Frontal cortex (tissue), 4 donors: Measurements from ENCODE around the gene AKAP13. TPM values are rescaled to one million over a fixed set of nuclear protein-coding genes. Genes with fewer than 3 reads are reported as not detected.

ENCODE experiments used
- DNase-seq, 2 donors: peaks; one replicate each; pipeline ENCODE4 v3.0.0; 2012; ENCODE audit warnings: low spot score in 2 of 2
- FAIRE-seq: peaks from 2 replicates; lab custom pipeline; 2012; peaks lifted over from hg19 to GRCh38; lab: Jason Lieb, UNC
- total RNA-seq: library from RNA; depleted of rRNA; stranded (reverse); fragments of >200 nt; gene quantifications from one replicate; pipeline ENCODE4 v1.2.3, GENCODE V29; 2014
- donor health status: control.
- donor health status: control.
- donor health status: control.

Gene AKAP13
- total RNA-seq, 1 donor from 2014 or later: 67.3 TPM

DNA sequence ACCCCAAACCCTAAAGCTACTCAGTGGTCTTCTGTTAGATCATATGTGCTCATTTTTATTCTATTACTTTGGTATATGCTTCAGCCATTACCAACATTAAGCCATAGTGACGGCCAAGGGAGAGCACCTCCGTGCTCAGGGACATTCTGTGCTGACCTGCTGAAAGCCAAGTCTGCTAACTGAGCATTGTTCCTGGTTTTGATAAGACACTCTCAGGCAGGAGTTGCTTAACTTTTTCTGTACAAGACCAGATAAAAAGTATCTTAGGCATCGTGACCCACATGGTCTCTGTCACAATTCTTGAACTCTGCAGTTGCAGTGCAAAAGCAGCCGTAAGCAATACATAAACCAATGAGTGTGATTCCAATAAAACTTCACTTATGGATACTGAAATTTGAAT, 313.7 kb downstream of the AKAP13 start:
- DNase-seq (no peak), FAIRE-seq (no peak)

DNA sequence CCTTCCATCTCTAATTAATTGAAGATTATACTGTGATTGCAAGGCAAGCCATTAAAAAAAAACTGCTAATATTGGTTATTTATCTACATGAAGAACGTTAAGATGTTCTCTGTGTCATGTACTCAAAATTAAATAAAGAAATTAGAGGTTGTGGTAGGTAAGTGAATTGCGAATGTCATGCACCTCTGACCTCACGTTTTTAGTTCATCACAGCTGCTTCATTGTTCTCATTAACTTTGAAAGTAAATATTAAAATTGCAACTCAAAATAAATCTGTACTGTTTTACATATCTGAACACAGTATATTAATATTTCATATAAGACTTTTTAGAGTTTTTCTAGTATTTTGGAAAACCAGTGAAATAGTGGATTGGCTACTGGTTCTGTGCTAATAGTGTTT, 320.4 kb downstream of the AKAP13 start:
- FAIRE-seq (no peak), DNase-seq (no peak)

DNA sequence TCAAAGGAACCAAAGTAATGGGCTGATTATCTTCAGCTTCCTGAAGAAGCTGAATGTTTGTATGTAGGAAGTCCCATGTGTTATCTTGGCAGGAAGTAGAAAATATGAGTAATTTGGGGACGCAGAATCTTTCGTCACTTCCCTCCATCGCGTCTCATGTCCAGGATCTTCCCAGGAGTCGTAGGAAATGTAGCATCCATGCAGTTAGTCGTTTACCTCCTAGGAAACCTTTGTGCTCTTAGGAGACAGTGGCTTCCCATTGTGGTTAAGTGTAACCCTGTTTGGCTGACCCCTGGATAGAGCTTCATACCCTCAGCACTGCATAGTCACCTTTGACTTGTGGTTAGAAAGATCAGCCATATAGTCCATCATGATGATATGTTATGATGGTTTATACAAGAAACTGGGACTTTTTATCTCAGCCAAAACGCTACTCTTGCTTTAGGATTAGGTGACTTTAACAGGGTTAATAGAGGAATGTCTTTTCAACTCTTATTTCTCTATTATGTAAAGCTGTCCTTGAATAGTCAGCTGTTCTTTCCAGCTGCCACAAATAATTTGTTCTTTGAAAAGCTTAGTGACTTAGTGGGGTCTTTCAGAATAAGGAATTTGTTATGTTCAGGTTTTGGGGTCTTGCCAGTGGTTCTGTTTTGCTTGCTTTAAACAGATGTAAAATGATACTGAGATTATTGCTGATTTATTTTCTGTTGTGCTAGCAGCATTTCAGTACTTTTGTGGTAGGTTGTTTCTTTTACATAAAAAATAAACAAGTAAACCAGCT, 322.1 kb downstream of the AKAP13 start:
- FAIRE-seq: no peak
- no peak for DNase-seq

DNA sequence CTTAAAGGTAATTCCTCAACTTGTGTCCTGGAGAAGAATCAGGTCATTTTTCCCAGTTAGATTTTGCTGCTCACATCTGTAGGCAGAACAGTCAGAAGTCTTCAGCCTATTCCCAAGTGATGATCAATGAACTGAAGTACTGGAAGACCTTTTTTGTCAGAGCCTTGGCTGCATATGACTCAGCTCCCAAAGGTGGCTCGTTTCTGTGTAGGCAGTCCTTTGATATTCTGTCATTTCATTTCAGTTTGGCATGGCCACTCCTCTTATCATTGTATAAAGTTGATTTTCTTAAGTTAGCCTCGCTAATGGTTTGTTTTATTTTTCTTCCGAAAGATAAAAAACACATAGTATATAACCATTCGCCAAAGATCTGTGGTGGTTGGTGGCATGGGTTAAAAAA, 323.7 kb downstream of the AKAP13 start:
- DNase-seq: no peak
- no peak for FAIRE-seq

DNA sequence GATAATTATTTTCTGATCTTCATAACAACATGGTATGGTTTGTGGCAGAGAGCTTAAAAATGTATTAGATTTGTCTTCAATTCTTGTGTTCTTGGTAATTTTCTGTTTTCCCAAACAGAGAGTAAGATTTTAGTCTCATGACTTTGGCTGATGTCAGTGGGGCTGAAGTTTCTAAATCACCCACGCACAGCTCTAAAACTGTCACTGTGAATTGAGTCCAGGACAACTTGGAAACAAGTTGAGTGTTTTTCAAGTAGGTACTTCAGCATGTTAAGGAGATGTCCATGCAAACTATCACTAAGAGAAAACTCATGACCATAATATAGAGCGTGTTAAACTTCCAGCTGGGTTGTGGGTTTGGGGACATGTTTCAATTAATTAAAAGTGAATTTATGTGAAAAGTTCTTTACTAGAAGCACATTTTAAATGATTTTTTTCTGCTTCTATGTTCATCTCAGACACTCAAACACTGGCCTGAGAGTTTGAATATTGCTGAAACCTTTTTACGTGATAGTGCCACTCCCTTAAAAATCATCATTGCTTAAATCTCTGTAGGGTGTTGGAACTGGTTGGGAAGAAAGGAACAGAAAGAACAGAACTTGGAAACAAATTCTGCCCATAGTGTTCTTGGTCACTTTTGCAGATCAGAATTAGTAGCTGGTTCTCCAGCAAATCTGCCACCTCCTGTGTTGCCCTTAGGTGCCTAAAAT, 324.5 kb downstream of the AKAP13 start:
- FAIRE-seq (no peak), DNase-seq (no peak)

DNA sequence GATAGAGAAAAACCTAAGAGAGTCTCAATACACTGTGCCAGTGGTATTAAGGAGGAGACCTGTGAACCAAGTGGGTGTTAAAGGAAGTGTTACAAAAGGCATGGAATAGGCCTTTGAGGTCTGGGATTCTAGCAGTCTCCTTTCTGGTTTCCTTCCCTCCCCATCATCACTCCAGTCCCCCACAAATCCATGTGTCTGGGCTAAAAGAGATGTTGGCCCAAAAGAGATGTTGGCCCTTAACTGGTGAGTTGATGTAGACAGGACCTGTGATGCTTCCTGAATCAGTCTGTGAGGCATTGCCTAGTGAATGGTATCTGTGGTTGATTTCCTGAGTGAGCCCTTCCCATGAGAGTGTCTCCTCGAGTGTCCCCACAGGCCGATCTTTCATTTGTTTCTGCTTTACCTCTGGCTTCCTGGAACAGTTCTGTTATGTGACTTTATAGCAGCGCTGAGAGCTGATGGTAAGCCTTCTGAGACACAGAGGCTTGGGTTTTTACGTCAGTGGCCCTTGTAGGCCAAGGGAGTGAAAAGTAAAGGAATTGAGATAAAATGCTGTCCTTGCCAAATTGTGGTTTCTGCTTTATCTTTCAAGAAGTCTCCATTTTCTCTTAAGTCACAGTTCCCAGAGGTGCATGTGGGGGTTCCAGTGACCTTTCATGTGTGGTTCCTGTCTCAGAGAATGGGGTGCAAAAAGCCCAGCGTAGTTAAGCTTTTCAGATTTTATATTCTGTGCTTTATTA, 326.5 kb downstream of the AKAP13 start:
- no peak for DNase-seq
- FAIRE-seq: no peak

DNA sequence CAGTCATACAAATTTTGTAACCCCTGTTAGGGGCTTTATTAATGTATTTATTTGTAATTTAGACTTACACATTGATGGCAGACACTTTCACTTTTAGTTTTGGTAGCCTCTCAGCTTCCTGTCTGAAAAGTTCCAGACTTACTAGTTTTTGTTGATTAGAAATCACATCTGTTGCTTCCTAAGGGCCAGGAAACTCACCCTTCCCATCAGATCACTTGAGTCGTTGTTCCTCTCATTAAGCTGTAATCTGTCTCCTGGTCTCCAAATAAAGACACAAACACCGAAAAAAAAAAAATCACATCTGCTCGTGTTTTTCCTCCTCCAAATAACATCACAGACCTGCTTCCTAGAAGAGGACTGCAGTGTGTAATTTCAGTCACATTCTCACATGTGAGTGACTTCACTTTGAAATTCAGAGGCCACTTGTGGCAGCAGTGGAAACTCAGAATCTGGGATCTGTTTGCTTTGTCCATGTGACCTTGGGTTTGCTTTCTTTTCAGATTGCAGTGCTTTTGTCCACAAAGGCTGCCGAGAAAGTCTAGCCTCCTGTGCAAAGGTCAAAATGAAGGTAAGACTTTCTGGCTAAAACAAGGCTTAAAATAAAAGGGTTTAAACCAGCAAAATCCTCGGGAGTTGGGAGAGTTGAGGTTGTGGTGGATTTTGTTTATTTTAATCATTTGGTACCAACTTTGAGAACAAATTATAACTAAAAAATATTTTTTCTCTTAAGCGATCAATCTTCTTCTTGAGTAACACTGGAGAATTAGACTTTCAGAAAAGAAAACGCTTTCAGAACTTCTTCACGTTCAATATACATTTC, 327.3 kb downstream of the AKAP13 start:
- FAIRE-seq (no peak), DNase-seq (no peak)

DNA sequence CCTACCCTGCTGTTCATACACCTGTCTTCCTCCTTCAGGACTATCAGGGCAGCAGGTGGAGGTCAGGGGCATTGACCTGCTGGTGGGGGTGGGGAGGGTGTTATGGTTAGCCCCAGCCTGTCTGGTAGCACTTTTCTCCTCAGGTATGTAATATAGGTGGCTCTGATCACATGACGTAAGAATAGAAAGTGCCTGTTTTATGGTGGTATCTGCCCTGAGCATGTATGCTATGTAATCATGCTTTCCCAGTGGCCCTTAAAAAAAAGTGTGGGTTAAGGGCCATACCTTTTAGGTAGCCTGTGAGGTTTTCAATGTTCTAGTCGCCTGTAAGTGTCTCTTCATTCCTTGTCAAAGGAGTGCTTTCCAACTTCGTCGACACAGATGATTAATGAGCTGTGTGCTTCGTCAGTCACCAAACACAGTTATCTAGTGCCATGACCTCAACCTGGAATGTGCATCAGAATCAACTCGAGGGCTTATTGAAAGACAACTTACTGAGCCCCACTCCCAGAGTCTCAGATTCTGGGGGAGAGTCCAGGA, 328.1 kb downstream of the AKAP13 start:
- DNase-seq (no peak), FAIRE-seq (no peak)

DNA sequence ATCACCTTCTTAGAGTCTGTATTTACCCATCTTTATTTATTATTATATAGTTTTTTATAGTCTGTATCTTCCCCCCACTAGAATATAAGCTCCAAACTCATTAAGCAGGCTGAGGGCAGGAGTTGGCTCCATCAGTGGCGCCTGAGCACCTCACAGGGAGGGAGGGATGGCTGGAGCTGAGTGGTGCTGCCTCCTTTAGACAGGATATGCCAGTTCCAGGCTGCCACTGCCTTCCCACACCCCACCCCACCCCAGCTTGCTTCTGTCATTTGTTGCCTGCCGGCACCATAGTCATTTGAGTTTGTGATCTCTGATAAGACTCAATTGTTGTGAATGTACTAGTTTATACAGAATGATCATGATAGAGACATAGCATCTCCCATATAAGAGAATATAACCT, 328.8 kb downstream of the AKAP13 start:
- FAIRE-seq (no peak), DNase-seq (no peak)

DNA sequence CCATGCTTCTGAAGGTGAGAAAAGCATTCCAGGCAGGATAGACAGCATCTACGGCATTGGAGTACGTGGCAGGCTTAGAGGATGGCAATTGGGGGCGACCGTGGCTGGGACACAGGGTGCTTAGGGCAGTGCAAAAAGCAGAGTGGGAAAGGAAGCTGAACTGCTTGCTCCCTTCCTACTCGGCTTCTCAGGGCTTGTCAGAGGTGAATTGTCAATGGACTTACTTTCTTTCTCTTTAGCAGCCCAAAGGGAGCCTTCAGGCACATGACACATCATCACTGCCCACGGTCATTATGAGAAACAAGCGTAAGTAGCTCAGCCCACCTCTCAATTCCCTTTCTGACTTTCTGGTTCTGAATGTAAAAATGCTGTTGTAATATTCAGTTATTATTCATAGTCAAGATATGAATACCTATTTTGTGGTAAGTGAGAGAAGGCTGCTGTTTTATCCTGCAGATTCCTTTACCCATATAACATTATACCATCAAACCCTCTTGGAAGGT, 330.0 kb downstream of the AKAP13 start:
- no peak for FAIRE-seq
- DNase-seq: no peak

DNA sequence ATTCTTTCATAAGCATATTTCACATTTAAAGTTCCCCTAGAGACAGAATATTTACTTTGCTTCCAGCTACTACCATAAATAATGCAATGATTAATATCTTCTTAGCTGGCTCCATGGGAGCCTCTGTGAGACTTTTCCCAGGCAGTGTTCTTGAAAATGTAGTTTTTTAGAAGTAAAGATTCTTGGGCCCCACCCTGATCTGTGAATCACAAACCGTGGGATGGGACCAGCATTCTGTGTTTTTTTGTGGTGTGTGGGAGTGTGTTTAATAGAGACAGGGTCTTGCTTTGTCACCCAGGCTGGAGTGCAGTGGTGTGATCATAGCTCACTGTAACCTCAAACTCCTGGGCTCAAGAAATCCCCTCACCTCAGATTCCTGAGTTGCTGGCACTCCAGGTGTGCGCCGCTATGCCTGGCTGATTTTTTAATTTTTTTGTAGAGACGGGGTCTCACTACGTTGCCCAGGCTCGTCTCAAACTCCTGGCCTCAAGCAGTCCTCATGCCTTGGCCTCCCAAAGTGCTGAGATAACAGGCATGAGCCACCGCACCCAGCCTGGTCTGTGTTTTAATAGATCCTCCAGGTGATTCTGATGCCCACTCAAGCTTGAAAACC, 331.3 kb downstream of the AKAP13 start:
- no peak for FAIRE-seq
- no peak for DNase-seq

DNA sequence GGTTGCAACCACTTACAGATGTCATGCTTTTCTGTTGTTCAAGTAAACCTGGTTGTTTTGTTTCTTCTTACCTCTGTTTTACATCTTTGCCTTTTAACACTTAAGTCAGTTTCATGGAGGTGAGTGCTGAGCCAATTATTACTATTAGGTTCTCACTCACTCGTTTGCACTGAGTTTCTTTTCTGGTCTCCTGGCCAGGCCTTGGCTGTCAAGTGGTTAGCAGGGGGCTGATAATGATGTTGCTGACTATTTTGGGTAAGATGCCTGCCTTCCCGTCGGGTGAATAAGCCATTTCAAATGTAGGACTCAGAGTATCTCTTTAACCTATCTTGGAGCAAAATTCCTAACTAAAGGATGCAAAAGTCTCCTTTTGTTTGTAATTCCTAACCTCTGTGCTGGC, 335.9 kb downstream of the AKAP13 start:
- DNase-seq (no peak), FAIRE-seq (no peak)

DNA sequence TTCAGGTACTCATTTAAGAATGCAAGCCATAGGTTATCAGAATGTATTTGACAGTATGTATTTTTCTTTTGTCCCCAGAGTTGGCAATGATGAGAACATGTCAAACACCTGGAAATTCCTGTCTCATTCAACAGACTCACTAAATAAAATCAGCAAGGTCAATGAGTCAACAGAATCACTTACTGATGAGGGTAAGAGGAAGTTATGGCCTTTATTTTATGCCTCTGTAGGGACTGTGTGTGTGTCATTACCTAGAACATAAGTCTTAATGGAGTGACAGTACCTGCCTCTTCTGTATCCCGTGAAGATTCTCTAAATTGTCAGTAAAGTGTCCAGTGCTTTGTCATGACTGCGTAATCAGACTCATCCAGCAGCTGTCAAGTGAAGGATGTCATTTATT, 336.8 kb downstream of the AKAP13 start:
- DNase-seq: no peak
- FAIRE-seq: no peak

DNA sequence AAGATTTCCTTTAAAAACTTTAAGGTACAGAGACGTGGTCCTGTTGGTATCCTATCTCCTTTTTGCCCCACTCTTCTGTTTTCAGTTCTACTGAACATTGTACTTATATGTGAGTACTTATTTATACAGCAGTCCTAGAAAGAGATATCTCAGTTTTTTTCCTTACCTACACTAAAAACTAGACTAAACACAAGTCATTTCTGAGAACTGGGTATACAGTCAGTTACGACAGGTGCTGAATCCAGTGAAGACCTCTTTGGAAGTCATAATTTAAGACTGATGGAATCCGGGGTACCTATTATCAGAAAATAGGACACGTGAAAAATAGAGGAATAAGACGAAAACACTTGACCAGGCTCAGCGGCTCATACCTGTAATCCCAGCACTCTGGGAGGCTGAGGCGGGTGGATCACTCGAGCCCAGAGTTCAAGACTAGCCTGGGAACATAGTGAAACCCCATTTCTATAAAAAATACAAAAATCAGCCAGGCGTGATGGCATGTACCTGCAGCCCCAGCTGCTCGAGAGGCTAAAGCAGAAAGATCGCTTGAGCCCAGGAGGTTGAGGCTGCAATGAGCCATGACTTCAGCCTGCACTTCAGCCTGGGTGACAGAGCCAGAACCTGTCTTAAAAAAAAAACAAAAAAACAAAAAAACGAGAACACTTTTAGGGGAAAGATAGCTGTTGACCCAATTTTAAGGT, 338.0 kb downstream of the AKAP13 start:
- FAIRE-seq: no peak

DNA sequence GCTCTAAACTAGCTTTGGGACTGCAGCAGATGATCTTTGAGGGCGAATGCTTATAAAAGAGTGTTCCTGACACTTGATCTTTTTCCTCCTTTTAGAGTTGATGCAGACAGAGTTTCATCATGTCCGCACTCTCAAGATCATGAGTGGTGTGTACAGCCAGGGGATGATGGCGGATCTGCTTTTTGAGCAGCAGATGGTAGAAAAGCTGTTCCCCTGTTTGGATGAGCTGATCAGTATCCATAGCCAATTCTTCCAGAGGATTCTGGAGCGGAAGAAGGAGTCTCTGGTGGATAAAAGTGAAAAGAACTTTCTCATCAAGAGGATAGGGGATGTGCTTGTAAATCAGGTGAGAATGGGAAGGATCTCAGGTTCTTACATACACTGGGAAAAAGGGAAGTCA, 338.6 kb downstream of the AKAP13 start:
- DNase-seq (no peak), FAIRE-seq (no peak)

More for the DNA sequence above, 338.0 kb downstream of the AKAP13 start:
- no peak for DNase-seq

DNA sequence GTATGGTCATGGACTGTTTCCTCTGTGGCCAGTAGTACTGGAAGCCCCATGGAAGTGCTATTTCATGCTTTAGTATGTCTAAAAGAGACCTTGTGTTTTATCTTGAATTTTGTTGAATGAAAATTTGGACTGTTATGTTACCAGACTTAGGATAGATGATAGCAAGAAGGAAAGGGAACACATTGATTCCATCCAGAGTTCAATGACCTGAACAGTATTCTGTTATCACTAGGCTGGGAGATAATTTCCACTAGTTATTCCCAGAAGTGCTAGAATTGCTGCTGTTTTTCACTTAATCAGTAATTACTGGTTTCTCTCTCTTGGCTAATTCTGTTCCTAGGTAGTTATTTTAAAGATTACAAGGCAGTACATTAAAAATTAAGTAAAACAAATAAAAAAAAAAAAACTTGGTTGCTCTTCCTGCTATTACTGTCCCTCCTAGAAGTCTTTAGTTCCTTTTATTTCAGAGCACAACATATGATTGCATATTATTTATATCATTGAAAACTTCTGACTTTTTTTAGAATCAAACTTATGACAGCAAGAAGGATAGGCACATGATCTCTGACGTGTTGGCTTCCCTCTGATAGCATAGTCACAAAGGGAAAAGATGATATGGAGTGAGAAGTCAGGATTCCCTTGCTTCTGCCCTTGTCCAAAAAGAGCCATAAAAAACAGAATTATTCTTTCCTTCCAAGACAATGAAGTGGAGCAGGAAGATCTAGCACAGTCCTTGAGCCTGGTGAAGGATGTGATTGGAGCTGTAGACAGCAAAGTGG, 342.2 kb downstream of the AKAP13 start:
- FAIRE-seq: no peak
- no peak for DNase-seq

DNA sequence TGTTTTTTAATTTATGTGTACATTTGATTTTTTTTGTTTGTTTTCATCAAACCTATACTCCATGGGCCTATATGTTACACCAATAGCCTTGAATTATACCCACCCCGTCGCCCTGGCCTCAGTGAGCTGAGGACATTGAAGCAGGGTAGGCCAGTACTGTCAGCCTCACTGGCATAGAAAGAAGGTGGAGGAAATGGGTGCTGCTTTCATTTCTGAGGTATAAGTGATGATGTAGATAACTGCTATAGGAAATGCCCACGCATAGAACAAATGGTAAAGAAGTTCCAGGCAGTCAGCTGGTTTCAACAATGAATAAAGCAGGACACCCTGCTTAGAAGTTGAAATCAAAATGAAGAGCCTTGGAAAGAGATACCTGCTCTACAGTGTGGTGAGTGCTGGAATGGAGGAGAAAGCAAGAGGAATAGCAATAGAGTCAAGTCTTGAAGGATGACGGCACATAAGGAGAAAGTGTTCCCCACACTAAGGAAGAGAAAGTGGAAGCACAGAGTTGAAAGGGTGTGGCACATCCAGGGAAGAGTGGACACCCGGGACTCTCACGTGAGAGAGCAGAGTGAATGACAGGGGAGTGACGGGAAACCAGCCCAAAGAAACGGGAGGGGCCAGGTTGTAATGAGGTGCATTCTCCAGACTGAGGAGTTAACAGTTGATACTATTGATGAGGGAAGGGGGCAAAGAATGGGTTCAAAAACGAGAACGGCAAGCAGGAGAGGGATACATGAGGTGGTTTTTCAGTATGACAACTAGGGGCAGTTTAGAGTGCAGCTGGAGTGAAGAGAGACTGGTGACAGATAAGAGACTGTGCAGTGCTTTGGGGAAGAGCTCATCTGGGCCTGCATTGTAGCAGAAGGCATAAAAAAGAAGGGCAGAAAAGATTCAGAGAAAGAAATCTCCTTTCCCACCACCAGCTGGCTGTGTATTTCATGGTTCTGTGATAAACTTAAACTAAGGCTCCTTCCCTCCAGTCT, 343.9 kb downstream of the AKAP13 start:
- no peak for DNase-seq
- no peak for FAIRE-seq
